Keratinocyte (primary cell): Measurements from ENCODE around the gene FRA10AC1.

Source experiments
- CTCF ChIP-seq, 3 experiments: IDR thresholded peaks in 1 of 3; conservative IDR thresholded peaks in 1 of 3; optimal IDR thresholded peaks in 1 of 3; 2 replicates in 2 of 3; 3 replicates in 1 of 3; pipeline versions ENCODE3 to v1.5.1; 2011; ENCODE audit warnings: low read length in 3 of 3, mild to moderate bottlenecking in 3 of 3, moderate library complexity in 2 of 3, control low read depth in 1 of 3, inconsistent platforms in 1 of 3; ENCODE audit not compliant: insufficient read depth in 2 of 3; ENCODE audit errors: extremely low read depth in 1 of 3
- EZH2 ChIP-seq: IDR thresholded peaks from one replicate; pipeline ENCODE4 v1.6.1; 2012; ENCODE audit warnings: inconsistent platforms, mild to moderate bottlenecking, low read length, moderate library complexity

- TF ChIP-seq CTCF (optimal IDR thresholded peaks at IDR 0.05 in 1 of 3, IDR thresholded peaks at IDR 0.05 in 1 of 3, conservative IDR thresholded peaks at IDR 0.05 in 1 of 3; ENCODE audit: extremely low read depth in 1 of 3, insufficient read depth in 2 of 3, low read length in 3 of 3) (no peak), EZH2 (no peak)
Measured at GRCh38 chr10:93695740-93696139, 6.7 kb downstream of the FRA10AC1 start.
